ENCODE data around the gene PALLD. TPM values are rescaled to one million over a fixed set of nuclear protein-coding genes. Genes with fewer than 3 reads are reported as not detected.

Gene PALLD
- total RNA-seq, 1 experiment from 2014 or later: 26.7 TPM

GRCh38 chr4:168852933-168853713, 356.3 kb downstream of the PALLD start:
- Histone ChIP-seq H3K79me2 (ENCODE audit: low read length) (peaks cover 25% of the 10 kb centered on the region; the same call in 1 of the 2 replicates), H3K36me3 (ENCODE audit: low read depth, low read length) (no peaks in the 10 kb centered on the region), H3K27ac (ENCODE audit: low read length) (no peak overlapping the region), H4K20me1 (ENCODE audit: low read length) (no peaks in the 10 kb centered on the region), H3K4me2 (ENCODE audit: low read length) (no peak overlapping the region), H3K9me2 (replicated peaks; ENCODE audit: low read length) (no peaks in the 10 kb centered on the region), H3K9me3 (ENCODE audit: low read length) (no peaks in the 10 kb centered on the region), H2AFZ (ENCODE audit: low read length) (no peak overlapping the region), H3K4me1 (ENCODE audit: insufficient read depth, low read length) (no peaks in the 10 kb centered on the region; the same call in 1 of the 2 replicates), H3K9ac (ENCODE audit: low read length) (no peak overlapping the region), H3K27me3 (ENCODE audit: low read length) (no peaks in the 10 kb centered on the region), H3F3A (ENCODE audit: low read length, unreplicated experiment) (no peaks in the 10 kb centered on the region), H3K4me3 (ENCODE audit: low read length) (no peak overlapping the region)
- no TSS peak for BruUV-seq (replicated peaks)
- intact Hi-C loops (cut with micrococcal nuclease): no loop called here
- POLR2A ChIA-PET (ENCODE audit: unreplicated experiment): no interaction called here
- TF ChIP-seq EZH2phosphoT487 (IDR thresholded peaks at IDR 0.05; ENCODE audit: borderline replicate concordance, low read length) (no peak), EZH2 (IDR thresholded peaks at IDR 0.05; ENCODE audit: low read length, unreplicated experiment) (no peak), CTCF (conservative IDR thresholded peaks at IDR 0.05; ENCODE audit: low read depth, low read length) (no peak)
- ATAC-seq: no peak
- CTCF ChIA-PET: no interaction called here
- no peak for DNase-seq

GRCh38 chr4:168853770-168854169, 356.9 kb downstream of the PALLD start:
- Histone ChIP-seq H4K20me1 (ENCODE audit: low read length) (no peaks in the 10 kb centered on the region), H3K4me1 (ENCODE audit: insufficient read depth, low read length) (no peaks in the 10 kb centered on the region; the same call in 1 of the 2 replicates), H3K27me3 (ENCODE audit: low read length) (no peaks in the 10 kb centered on the region), H3K9me3 (ENCODE audit: low read length) (no peaks in the 10 kb centered on the region), H2AFZ (ENCODE audit: low read length) (no peak overlapping the region), H3K79me2 (ENCODE audit: low read length) (peaks cover 25% of the 10 kb centered on the region; the same call in 1 of the 2 replicates), H3K9me2 (replicated peaks; ENCODE audit: low read length) (no peaks in the 10 kb centered on the region), H3K4me2 (ENCODE audit: low read length) (no peak overlapping the region), H3F3A (ENCODE audit: low read length, unreplicated experiment) (no peaks in the 10 kb centered on the region), H3K4me3 (ENCODE audit: low read length) (no peak overlapping the region), H3K27ac (ENCODE audit: low read length) (no peak overlapping the region), H3K9ac (ENCODE audit: low read length) (no peak overlapping the region), H3K36me3 (ENCODE audit: low read depth, low read length) (no peaks in the 10 kb centered on the region)
- POLR2A ChIA-PET (ENCODE audit: unreplicated experiment): no interaction called here
- CTCF ChIA-PET: no interaction called here
- ATAC-seq (no peak), DNase-seq (no peak)
- no peak for TF ChIP-seq CTCF (conservative IDR thresholded peaks at IDR 0.05; ENCODE audit: low read depth, low read length)
- no peak for TF ChIP-seq EZH2phosphoT487 (IDR thresholded peaks at IDR 0.05; ENCODE audit: borderline replicate concordance, low read length)
- TF ChIP-seq EZH2 (IDR thresholded peaks at IDR 0.05; ENCODE audit: low read length, unreplicated experiment): no peak
- BruUV-seq (replicated peaks): no TSS peak
- intact Hi-C loops (cut with micrococcal nuclease): no loop called here

- H3K9me3 ChIP-seq (ENCODE audit: low read length): no peaks in the 10 kb centered on the region
- H3K4me3 ChIP-seq (ENCODE audit: low read length): no peak overlapping the region
- TF ChIP-seq EZH2phosphoT487 (IDR thresholded peaks at IDR 0.05; ENCODE audit: borderline replicate concordance, low read length) (no peak), EZH2 (IDR thresholded peaks at IDR 0.05; ENCODE audit: low read length, unreplicated experiment) (no peak), CTCF (conservative IDR thresholded peaks at IDR 0.05; ENCODE audit: low read depth, low read length) (no peak)
- ChIA-PET CTCF (no interaction called here), POLR2A (ENCODE audit: unreplicated experiment) (no interaction called here)
- no peaks in the 10 kb centered on the region; the same call in 1 of the 2 replicates for H3K4me1 ChIP-seq (ENCODE audit: insufficient read depth, low read length)
- no peak overlapping the region for H2AFZ ChIP-seq (ENCODE audit: low read length)
- no peak overlapping the region for H3K4me2 ChIP-seq (ENCODE audit: low read length)
- no peak overlapping the region for H3K9ac ChIP-seq (ENCODE audit: low read length)
- no peaks in the 10 kb centered on the region; the same call in 1 of the 2 replicates for H3K36me3 ChIP-seq (ENCODE audit: low read depth, low read length)
- no peaks in the 10 kb centered on the region for H4K20me1 ChIP-seq (ENCODE audit: low read length)
- intact Hi-C loops (cut with micrococcal nuclease): no loop called here
- H3K9me2 ChIP-seq (replicated peaks; ENCODE audit: low read length): no peaks in the 10 kb centered on the region
- no peak overlapping the region for H3K27ac ChIP-seq (ENCODE audit: low read length)
- H3K27me3 ChIP-seq (ENCODE audit: low read length): no peaks in the 10 kb centered on the region
- no TSS peak for BruUV-seq (replicated peaks)
- peaks cover 29% of the 10 kb centered on the region for H3K79me2 ChIP-seq (ENCODE audit: low read length)
- ATAC-seq: no peak
- DNase-seq: no peak
- H3F3A ChIP-seq (ENCODE audit: low read length, unreplicated experiment): no peaks in the 10 kb centered on the region
These were observed 357.6 kb downstream of the PALLD start for GRCh38 chr4:168854350-168854921.
